LNCaP clone FGC (cell line): Measurements from ENCODE around the gene ARGLU1.

ENCODE experiments used
- DNase-seq: peaks from one replicate; pipeline ENCODE4 v3.0.0-alpha.2; 2011; ENCODE audit warnings: low read depth
- H3K4me3 ChIP-seq: 2 replicates; pipeline ENCODE4 v1.5.1; 2011; ENCODE audit warnings: mild to moderate bottlenecking, low read depth, low read length, control low read depth
- TF ChIP-seq, protein P1 (sequence below): IDR thresholded peaks from 2 replicates; pipeline ENCODE4 v1.5.1; 2012; ENCODE audit warnings: mild to moderate bottlenecking; ENCODE audit not compliant: control insufficient read depth, insufficient read depth; ENCODE audit errors: extremely low read depth

Gene ARGLU1

DNA sequence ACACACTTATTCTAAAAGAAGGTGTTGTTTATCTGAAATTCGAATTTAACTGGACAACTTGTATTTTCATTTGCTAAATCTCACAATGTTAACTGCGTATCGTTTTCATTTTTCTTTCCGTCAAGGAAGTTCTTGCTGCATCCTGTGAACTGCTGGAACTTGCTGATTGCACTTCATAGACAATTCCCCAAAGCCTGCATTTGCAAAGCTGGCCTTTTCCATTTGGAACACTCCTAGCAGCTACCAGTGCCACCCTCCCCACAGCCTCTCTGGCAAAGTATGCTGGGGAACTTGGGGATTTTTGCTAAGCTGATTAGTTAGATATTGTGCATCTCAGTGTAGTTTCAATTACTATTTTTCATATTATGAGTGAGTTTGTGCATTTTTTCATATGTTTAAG is 20.4 kb upstream of the ARGLU1 start:
- H3K4me3 ChIP-seq: no peak overlapping the region
- no peak for DNase-seq
- TF ChIP-seq, protein P1, sequence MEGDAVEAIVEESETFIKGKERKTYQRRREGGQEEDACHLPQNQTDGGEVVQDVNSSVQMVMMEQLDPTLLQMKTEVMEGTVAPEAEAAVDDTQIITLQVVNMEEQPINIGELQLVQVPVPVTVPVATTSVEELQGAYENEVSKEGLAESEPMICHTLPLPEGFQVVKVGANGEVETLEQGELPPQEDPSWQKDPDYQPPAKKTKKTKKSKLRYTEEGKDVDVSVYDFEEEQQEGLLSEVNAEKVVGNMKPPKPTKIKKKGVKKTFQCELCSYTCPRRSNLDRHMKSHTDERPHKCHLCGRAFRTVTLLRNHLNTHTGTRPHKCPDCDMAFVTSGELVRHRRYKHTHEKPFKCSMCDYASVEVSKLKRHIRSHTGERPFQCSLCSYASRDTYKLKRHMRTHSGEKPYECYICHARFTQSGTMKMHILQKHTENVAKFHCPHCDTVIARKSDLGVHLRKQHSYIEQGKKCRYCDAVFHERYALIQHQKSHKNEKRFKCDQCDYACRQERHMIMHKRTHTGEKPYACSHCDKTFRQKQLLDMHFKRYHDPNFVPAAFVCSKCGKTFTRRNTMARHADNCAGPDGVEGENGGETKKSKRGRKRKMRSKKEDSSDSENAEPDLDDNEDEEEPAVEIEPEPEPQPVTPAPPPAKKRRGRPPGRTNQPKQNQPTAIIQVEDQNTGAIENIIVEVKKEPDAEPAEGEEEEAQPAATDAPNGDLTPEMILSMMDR: no peak

DNA sequence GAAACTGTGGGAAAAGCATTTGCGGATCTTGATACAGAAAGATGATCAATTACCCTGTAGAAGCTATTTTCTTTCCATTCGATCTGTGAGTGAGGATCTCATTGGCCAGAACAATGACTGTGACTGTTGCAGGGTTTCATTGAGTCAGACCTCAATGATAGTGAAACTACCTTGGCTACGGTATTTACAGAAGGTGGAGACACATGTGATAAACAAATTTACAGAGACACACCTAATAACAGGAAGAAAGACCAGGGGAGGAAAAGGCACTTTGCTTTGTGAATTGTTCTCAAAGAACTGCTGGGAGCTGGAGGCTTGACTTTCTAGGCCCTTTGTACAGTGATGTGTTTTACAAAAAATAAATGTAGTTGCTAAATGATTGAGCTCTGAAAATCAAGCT is 19.9 kb upstream of the ARGLU1 start:
- H3K4me3 ChIP-seq: no peak overlapping the region
- TF ChIP-seq, protein P1: no peak
- no peak for DNase-seq

DNA sequence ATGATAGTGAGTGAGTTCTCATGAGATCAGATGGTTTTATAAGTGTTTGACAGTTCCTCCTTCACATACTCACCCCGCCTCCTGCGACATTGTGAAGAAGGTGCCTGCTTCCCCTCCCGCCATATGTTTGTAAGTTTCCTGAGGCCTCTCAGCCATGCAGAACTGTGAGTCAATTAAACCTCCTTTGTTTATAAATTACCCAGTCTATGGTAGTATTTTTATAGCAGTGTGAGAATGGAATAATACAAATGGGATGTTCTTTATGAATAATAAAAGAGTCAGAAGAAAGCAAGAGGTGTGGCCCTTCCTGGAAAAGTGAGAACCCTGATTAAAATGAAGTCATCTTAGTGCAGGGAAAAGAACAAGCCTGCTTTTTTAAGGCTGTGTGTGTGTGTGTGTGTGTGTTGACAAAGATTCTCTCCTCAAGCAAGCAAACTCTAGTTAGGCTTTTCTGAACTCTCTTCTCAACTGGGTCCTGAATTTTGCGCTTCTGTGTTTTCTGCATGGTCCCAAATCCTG is 18.8 kb upstream of the ARGLU1 start:
- TF ChIP-seq, protein P1: no peak
- no peak for DNase-seq
- no peak overlapping the region for H3K4me3 ChIP-seq

DNA sequence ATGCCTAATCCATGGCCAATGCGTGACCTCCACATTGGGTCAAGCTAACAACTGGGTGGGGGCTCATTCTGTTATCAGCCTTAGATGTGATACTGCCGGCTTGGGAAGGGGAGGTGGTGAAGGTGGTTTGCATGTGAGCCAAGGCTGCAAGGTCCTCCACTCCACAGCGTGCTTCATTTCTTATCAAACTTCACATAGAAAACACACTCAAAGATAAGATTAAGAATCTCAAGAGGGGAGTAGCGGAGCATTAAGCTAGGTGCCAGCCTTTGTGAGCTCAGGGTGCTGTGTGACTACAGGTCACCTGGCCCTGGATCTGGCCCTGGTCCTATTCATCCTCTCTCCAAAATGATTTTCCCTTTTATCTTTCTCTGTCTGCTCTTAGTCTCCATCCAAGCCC is 13.3 kb upstream of the ARGLU1 start:
- H3K4me3 ChIP-seq: no peak overlapping the region
- TF ChIP-seq, protein P1: no peak
- no peak for DNase-seq

DNA sequence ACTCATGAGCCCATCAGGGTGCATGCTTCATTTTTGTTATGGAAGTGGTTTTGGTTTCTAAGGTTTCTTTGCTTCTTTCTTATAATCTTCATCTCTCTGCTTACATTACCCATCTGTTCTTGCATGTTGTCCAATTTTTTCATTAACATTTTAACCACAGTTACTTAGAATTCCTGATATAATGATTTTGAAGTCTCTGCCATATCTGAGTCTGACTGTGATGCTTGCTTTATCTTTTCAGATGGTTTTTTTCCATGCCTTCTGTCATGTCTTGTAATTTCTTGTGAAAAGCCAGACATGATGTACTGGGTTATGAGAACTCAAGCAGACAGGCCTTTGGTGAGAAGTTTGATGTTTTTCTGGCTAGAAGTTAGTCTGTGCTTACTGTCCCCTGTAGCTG is 8.0 kb upstream of the ARGLU1 start:
- TF ChIP-seq, protein P1: no peak
- H3K4me3 ChIP-seq: no peak overlapping the region
- DNase-seq: no peak

DNA sequence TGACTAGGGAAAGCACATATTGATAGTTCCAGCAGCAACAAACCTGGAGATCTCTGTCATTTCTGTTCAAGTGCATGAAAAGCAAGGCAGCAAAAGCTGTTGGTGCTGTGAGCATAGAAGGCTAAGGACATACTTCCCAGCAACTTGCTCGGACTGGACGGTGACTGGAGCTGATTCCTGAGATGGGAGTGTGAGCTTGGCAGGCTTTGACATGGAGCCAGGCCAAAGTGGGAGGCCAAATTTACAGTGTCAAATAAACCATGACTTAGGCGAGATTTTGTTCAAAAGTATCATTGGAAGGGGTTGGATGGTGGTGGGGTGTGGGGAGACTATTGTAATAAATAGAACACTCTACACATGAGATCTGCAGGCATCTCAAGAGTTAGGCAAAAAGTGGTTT is 5.9 kb upstream of the ARGLU1 start:
- TF ChIP-seq, protein P1: no peak
- H3K4me3 ChIP-seq: no peak overlapping the region

DNA sequence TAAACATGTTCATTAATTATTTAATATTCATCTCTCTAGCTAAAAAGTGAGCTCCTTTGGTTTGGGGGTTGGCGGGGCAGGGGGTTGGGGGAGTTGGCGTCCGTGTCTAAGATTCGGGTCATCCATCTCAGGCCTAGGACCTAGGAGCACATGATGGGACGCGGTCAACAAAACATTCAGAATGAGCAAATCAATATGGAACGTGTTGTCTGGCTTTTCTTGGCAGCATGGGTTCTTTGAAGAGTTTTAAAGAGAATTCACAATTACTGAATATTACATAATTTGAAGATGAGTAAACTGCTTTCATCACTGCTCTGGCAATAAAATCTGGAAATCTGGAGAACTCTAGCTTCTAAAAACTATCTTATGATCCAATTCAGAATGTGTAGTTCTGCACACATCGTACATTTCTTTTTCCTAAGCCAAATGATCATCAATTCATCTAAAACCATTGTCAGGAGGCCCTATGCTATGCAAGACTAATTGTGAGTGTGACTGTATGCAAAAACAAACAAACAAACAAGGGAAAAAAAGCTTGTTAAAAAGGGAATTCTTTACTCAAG is 5.4 kb upstream of the ARGLU1 start:
- no peak for DNase-seq
- TF ChIP-seq, protein P1: no peak
- H3K4me3 ChIP-seq: no peak overlapping the region

More for the DNA sequence above, 5.9 kb upstream of the ARGLU1 start:
- no peak for DNase-seq
